Right lung (tissue), 5 donors: ENCODE data around the gene TCEANC2. TPM values are rescaled to one million over a fixed set of nuclear protein-coding genes. Genes with fewer than 3 reads are reported as not detected.
A peak's percentile ranks its signal among the peaks of the same experiment; 100 is the strongest.

Experiments used
- DNase-seq, 2 donors: peaks; one replicate each; pipeline ENCODE4 v3.0.0-alpha.2; 2013
- polyA plus RNA-seq, 5 donors: library from polyadenylated mRNA; unstranded; fragments of 120-200 nt; gene quantifications; one replicate each; pipeline versions ENCODE4 v1.2.1 to v1.2.3, GENCODE V29; 2013; ENCODE audit warnings: inconsistent platforms in 1 of 5, low replicate concordance in 1 of 5; ENCODE audit not compliant: insufficient read length in 5 of 5, insufficient read depth in 1 of 5

Gene TCEANC2
- polyA plus RNA-seq, 5 donors, result 8.5 to 13.0 (median 11.9) TPM

GRCh38 chr1:54132495-54132894 is 79.1 kb downstream of the TCEANC2 start:
- no peak for DNase-seq

- no peak for DNase-seq
These were observed 80.9 kb downstream of the TCEANC2 start for GRCh38 chr1:54134295-54134694.

GRCh38 chr1:54135436-54136120 is 82.2 kb downstream of the TCEANC2 start:
- no peak for DNase-seq

GRCh38 chr1:54136269-54136896 is 83.0 kb downstream of the TCEANC2 start:
- no peak for DNase-seq

- no peak for DNase-seq
These were observed 83.6 kb downstream of the TCEANC2 start for GRCh38 chr1:54136963-54137533.

GRCh38 chr1:54137534-54138061 is 84.2 kb downstream of the TCEANC2 start:
- DNase-seq, result peak in 1 of 2 donors; percentile 20

GRCh38 chr1:54138994-54139393 is 85.6 kb downstream of the TCEANC2 start:
- DNase-seq, result no peak

- no peak for DNase-seq
These were observed 86.3 kb downstream of the TCEANC2 start for GRCh38 chr1:54139711-54140110.

GRCh38 chr1:54142146-54142900 is 88.9 kb downstream of the TCEANC2 start:
- no peak for DNase-seq

GRCh38 chr1:54144366-54144765 is 91.0 kb downstream of the TCEANC2 start:
- DNase-seq, result no peak

GRCh38 chr1:54149734-54150133 is 96.3 kb downstream of the TCEANC2 start:
- DNase-seq, result no peak

- DNase-seq, result no peak
These were observed 97.6 kb downstream of the TCEANC2 start for GRCh38 chr1:54151013-54151412.

- DNase-seq, result no peak
These were observed 99.3 kb downstream of the TCEANC2 start, which contains the start of gene CDCP2 for GRCh38 chr1:54152696-54153095. Gene CDCP2, minus strand, starts transcription at chr1:54153000. Its CDS starts 78 bp downstream, at chr1:54152922.

GRCh38 chr1:54153535-54154439 is 100.4 kb downstream of the TCEANC2 start:
- peak; percentile 39 to 43 for DNase-seq

Other genes with a start within 250 kb of the TCEANC2 start
- gene NDC1, start 215.3 kb upstream of the TCEANC2 start, polyA plus RNA-seq, result 10 to 100 TPM; 17.1 to 31.3 (median 22.1) TPM
- 10 to 100 TPM; 25.5 to 28.3 (median 26.7) TPM for gene YIPF1, start 163.8 kb upstream of the TCEANC2 start, polyA plus RNA-seq
- under 1 TPM; 0.39 to 0.95 (median 0.77) TPM for gene DIO1, start 159.4 kb upstream of the TCEANC2 start, polyA plus RNA-seq
- gene IFT25, start 107.9 kb upstream of the TCEANC2 start, polyA plus RNA-seq, result 10 to 100 TPM; 46.0 to 75.0 (median 53.2) TPM
- 10 to 100 TPM; 31.5 to 38.9 (median 35.1) TPM for gene LRRC42, start 107.3 kb upstream of the TCEANC2 start, polyA plus RNA-seq
- gene LDLRAD1, start 35.4 kb upstream of the TCEANC2 start, polyA plus RNA-seq, result 1 to 10 TPM in 4 of 5 donors, under 1 TPM in 1; 0.67 to 8.2 (median 4.0) TPM
- 100 to 1,000 TPM; 257 to 347 (median 298) TPM for gene TMEM59, start 404 bp upstream of the TCEANC2 start, polyA plus RNA-seq
- gene CDCP2, start 99.4 kb downstream of the TCEANC2 start, polyA plus RNA-seq, result under 1 TPM in 1 of 5 donors, not detected in 4; 0.06 TPM
- gene CYB5RL, start 146.4 kb downstream of the TCEANC2 start, polyA plus RNA-seq, result 10 to 100 TPM in 3 of 5 donors, 1 to 10 TPM in 2; 8.7 to 12.7 (median 10.5) TPM
- gene MRPL37, start 146.6 kb downstream of the TCEANC2 start, polyA plus RNA-seq, result 10 to 100 TPM; 56.6 to 67.0 (median 61.2) TPM